Left renal cortex interstitium (tissue), 4 donors: Measurements from ENCODE around the gene ARID1B. TPM values are rescaled to one million over a fixed set of nuclear protein-coding genes. Genes with fewer than 3 reads are reported as not detected.

Experiments used
- DNase-seq, 4 donors: peaks; one replicate each; pipeline ENCODE4 v3.0.0-alpha.2; 2013; ENCODE audit warnings: low read depth in 4 of 4, low spot score in 2 of 4, missing footprints in 1 of 4
- polyA plus RNA-seq, 4 donors: library from polyadenylated mRNA; unstranded; fragments of 120-200 nt; gene quantifications; one replicate each; pipeline ENCODE4 v1.2.1, GENCODE V29; 2013; ENCODE audit not compliant: insufficient read length in 4 of 4

ARID1B gene
- polyA plus RNA-seq, 4 donors, result 68.2 to 91.4 (median 76.9) TPM

DNA sequence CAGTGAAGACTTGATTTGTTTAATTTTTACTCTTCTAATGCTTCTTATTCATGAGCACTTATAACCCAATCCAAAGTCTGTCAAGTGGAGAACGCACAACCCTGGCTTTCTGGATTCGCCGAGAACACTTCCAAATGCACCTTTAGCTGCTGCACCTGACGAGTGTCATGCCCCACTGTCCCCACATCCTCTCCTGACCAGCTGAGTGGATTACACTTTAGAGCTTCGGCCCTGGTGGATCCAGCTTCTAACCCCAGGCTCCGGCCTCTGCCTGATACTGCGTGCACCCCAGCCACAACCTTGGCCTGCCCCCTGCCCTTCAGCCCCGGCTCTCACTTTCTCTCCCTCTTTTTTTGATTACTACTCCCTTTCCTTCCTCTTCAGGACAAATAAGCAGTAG is 287.3 kb downstream of the ARID1B start:
- DNase-seq, result no peak

DNA sequence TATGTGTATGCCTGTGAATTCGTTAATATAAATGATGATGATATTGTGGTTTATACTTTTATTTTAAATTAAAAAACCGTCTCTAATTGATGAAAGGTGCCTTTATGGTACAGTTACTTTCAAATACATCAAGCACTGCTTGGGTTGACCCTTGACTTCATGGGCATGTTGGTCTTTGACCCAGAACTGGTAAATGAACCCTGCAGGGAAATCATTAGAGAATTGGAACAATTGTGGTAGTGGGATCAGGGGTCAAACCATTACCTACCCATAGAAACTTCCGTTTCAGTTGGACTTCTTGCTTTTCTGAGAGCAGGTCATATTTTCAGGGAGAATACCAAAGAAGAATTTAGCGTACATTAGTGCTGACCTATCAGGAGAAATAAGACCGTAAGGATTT is 288.2 kb downstream of the ARID1B start:
- DNase-seq, result no peak

DNA sequence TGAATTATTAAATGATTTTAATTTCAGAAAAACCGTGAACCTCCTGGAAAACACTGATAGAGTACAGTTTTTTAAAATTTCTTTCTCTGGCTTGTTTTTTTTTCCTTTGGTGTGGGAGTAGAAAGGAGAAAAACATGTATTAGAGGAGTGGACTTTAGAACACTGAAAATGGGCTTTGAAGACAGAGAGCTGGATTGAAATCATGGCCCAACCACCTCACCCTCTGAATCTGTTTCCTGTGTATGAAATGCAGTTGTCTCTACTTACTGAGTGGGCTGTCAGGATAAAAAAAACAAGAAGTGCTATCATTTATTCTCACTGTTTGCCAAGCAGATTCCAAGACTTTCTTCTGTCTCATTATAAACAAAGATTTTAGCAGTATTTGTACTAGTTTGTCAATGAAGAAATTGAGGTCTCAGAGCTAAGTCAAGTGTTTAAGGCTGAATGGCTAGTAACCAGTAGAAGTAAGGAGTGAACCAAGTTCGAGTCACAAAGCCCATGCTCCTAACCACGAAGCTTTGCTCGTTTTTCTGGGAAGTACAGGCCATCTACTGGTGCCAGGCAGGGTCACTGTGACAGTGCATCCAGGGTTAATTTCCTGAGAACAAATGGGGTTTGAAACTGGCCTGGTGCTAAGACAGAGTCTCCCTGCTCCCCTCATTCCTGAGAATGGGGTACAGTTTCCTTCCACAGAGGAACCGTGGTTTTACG is 289.8 kb downstream of the ARID1B start:
- no peak for DNase-seq

DNA sequence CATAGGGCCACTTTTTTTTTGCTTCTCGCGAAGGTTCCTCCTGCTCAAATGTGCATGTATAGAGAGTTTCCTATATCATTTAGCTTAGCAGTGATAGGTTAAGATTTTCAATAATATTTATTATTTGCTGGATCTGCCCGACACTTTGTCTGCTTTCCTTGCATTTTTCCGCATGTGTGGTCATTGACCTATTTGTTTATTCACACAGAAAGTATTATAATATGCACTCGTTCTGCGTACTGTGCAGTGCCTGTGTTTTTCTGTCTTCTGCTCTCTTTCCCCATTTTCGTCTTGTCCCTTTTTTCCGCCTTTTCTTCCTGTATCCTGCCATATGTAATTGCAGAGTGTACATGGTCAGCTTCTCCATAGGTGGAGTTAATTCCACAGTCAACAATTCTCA is 290.3 kb downstream of the ARID1B start:
- no peak for DNase-seq

DNA sequence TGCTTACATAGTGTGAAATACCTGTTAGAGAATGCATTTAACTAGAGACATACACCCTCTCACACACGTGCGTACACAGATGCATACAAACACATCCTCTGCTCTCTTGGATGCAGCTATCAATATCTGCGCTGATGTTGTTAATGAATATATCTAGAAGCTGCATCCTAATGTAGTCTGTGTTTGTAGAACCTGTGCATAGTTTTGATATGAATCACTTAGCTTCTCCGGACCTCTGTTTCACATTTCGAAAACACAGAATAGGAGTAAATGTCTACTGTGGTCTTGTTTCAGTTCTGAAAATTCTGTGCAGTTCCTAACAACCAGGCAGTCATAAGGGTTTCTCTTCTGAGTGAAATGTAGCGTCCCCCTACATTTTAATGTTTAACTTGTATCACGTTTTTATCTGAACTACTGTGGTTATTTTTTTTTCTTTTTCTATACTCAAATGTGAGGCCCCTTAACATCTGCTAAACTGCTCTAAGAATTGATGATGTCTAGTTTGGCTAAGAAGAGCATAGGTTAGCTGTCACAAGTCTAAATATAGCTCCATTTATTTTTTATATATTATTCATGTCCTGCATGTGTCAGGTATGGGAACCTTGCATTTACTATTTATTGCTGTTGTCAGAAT is 291.6 kb downstream of the ARID1B start:
- no peak for DNase-seq

DNA sequence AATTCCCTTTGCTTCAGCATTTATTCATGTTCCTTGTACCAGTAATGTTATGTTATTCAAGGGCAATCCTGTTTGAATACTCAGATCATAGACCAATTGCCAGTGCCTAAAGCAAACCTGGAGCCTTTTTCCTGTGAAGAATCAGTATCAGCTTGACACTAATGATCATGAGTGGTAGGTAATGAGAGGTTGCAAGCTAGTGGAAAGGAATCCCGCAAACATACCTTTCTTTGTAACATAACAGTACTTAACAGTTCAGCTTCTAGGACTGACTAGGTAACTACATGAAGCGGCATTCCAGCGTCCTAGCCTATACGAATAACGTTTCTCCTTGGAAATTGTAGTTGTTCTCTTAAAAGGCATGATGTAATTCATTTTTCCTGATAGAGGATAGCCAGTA is 292.4 kb downstream of the ARID1B start:
- no peak for DNase-seq

DNA sequence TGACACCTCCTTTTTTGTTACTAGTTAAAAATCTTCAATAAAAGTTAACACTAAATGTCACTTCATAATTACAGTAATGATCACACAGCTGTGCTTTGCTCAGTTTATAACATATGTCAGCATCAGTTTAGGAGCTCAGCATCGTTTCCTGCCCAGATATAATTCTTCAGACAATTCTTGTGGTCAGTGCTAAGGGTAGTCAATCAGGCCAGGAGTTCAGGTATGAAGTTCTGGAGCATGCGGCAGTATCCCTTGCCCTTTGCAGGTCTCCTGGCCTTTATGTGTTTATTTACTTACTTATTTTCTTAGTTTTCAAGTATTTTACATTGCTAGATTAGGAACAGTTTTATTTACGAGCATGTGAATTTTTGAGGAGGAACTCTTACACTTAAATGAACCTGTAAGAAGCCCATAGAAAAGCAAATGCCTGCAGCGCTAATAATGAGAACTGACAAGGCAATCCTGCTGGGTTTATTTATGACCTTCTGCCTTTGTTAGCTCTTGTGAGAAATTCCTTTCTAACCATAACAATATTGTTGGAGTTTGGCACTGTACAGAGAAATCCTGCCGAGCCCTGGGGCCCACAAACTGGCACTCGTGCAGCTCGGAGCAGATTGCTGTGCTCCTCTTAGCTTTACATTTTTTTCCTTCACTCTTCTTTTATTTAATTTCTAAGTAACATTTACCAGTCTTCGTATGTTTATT is 293.4 kb downstream of the ARID1B start:
- DNase-seq, result no peak

DNA sequence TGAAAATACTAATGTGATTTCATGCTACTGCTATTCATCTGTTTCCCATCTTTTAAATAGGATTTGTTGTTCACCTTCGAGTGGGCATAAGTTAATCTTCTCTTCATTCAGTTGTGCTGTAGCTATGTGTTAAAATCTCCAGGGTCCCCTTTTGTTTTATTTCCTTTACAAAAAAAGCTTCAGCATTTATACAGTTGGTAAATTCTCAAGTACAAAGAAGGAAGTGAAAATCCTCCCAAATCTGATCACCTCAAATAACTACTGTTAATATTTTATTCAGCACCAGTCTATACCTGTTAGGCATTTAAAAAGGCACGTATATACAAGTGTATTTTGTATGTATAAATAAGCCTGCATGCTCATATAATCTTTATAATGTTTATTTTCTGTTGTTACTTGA is 294.9 kb downstream of the ARID1B start:
- no peak for DNase-seq

DNA sequence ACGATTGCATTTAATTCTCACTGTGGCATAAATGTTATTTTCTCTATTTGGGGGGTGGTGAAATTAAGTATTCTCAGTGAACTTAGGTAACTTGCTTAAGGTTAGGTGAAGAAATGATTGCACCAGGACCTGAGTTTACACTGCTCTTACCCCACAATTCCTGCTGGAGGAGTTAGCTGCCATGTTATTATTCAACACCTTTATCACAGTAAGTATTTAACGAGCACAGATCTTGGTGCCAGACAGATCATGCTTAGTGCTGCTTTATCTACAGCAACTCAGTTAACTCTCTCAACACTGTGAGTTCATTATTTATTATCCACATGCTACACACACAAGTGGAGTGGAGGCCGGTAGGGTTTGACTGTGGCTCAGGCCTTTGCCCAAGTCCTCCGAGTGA is 296.4 kb downstream of the ARID1B start:
- DNase-seq, result no peak

DNA sequence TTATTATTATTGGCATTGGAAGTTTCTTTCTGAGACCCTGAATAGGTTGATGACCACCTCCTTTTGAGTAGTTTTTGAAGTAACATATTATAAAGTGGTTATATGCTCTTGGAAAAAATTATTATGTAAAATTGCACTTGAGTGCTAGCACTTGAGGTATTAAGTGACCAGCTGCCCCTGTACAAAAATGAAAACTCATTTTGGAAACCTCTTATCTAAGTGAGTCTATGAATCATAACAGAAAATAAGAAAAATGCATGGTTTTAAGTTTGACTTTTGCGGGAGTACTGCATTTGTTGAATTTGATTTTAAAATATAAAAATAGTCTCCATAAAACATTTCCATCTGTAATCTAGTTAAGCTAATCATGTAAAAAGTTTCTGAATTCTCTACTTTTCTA is 297.8 kb downstream of the ARID1B start:
- DNase-seq, result no peak

DNA sequence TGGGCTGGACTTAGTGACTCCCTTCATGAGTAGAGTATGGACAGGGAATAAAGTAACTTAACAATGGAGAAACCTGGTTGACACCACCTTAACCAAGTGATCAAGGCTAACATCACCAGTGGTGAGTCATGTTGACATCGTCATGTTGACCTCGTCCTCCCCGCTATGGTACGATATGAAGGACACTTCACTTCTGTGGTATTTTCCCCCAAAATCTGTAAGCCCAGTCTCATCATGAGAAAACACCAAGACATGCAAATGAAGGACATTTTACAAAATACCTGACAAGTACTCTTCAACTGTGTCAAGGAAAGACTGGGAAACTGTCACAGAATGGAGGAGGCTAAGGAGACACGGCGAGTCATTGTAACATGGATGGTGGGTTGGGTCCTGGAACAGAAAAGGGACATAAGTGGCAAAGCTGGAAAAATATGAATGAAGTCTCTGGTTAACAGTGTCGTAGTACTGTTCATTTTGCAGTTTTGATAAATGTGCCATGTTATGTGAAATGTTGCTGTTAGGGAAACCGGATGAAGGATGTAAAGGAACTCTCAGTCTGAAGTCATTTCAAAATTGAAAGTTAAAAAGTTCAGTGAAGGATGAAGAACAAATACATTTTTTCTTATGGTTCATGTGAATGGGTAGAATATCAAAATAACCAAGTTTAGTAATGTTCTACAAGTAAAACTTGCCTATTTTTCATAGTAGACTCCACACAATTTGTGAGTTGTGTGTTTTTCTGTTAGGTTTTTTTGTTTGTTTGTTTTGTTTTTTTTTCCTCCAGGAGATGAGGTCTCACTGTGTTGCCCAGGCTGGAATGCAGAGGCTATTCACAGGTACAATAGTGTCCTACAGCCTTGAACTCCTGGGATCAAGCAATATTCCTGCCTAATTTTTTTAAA is 298.6 kb downstream of the ARID1B start:
- DNase-seq, result no peak

DNA sequence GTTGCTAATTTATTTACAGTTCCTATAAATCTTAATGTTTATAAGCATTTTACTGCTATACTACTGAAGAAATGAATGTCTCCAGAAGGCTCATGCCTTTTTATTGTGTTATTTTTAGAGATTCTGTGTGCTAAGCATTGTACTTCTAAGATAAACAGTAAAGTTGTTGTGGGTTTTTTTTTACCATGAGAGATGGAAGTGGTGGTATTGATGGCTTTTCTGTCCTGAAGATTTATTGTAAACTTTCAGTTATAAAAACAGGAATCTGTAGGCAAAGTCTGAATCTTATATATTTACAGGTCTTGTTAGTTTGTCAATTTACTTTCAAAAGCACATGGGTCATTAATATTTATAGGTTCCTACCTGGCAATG is 299.3 kb downstream of the ARID1B start:
- no peak for DNase-seq

DNA sequence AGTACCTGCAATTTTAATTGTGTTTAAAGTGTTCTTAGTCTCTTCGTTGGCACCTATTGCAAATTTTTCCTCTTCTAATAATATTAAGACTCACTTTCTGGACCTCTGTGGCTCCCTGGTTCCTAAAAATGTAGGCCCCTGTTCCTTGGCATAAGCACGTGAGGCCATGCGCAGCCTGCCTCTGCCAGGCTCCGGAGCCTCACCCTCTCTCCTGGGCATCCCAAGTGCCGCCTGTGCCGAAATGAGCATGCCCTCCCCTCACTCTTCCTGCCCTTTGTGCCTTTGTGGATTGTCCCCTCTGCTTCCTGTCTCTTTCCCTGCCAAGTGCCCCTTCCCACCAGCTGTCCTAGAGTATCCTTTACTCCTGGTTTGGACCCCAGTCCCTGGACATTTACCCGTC is 300.1 kb downstream of the ARID1B start:
- DNase-seq, result no peak

DNA sequence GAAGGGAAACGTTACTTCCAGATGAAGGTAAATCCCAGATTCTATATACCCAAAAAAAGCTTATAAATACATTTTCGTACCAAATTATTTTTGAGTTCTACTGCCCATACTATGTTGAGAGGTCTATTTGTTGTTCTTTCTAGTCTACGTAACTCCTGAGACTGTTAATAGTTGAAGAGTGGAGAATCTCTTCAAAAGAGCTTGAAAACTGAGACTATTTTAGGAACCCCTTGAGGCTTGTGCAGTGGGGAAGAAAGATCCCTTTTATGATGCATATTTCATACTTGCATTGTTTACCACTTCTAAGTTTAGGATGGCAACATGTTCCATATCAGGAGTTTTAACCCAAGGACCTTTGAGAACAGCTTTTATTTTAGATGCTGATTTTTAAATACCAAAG is 301.1 kb downstream of the ARID1B start:
- no peak for DNase-seq

DNA sequence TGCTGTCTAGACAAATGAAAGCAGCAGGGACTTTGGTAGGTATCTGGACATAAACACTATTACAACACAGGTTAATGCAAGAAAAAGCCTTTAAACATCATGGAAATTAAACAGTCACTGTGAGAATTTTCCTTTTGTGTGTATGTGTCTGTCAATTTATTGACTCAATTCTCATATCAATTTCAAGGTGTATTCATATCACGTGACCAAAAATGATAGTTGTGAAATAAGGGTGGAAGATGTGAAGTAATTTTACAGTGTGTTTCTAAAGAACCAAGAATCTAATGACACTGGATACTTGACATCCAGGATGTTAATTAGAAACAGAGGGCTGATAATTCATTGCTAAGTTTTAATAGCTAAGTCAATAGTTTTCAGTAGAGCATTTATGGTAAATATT is 302.1 kb downstream of the ARID1B start:
- DNase-seq, result no peak

DNA sequence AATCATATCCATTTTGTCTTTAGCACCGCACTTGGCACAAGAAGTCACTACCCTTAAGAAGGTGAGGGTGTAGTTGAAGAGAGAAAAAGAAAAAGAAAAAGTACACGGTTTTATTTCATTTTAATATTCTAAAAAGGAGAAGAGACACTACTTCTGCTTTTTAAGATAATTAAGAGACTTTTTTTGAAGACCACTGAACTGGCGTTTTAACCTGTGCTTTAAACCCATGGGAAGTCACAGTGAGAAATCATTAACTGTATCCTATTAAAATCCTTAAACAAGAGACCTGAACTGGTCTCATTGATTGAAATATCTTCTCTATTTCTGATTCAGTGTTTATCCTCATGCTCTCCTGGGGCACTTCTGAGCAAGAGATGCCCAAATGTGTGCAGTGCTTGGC is 302.6 kb downstream of the ARID1B start:
- DNase-seq, result no peak

DNA sequence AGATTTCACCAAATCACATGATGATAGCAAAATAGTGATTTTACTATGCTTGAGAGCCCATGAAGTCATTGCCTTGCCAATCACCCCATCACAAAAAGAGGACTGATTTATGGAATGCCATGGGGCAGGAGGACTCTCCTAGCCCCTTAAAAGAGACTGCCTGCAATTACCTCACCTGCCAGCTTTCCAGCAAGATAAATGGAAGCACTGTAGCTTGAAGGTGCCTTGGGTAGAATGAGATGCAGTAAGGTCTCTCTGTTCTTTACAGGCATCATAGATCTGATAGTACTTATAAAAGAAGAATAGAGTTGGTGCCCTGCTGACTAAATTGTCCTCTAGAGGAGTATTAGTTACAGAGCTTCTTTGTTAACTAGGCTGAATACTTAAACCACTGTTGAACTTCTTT is 303.8 kb downstream of the ARID1B start:
- DNase-seq, result no peak

DNA sequence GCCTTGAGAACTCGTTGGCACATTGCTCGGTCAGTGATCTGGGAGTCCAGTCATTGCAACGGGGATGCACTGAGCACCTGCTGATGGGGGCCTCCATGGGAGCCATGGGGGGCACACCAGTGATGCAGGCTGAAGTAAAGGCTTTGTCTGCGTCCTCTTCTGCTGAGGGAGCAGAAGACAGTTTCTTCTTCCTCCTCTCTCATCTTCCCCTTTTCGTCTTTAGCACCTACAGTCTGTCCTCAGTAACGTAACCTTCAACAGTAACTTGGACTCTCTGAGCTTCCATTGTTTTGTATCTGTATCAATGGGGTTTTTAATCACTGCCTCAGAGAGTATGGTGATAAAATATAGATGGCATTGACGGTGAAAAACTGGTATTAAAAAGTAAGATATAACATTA is 306.2 kb downstream of the ARID1B start:
- no peak for DNase-seq

DNA sequence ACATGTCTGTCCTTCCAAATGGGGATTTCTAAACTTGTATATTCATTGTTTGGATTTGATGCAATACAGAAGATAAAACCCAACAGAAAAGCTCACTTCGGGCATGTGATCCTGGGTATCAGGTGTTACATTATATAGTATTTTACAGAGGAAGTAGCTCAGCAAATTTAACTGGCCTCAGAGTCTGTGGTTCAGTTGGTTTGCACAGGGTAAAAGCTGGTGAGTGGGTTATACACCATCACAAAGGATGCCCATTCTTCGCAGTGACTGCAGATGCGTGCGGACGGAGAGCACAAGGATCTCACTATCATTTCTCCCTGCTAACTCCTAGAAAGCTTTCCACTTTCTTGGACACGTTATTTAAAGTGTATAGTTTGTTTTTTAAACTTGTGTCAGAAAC is 309.5 kb downstream of the ARID1B start:
- no peak for DNase-seq

DNA sequence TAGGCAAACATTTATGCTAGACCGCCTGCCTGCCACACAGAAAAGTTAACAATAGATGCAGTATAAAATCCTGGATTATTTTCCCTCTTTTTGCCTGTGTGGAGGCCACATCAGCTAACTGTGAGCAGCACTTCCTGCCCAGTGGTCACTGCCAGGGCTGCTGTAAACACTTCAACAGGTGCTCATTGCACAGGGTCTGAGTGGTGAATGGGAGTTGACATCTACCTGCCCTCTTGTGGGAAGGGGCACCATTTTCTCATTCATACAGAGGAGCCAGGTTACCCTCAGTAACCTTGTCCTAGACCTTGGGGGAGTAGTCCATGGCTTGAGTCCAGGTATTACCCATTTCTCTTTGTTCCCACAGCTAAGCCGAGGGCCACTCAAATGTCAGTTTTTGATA is 310.8 kb downstream of the ARID1B start:
- DNase-seq, result no peak

DNA sequence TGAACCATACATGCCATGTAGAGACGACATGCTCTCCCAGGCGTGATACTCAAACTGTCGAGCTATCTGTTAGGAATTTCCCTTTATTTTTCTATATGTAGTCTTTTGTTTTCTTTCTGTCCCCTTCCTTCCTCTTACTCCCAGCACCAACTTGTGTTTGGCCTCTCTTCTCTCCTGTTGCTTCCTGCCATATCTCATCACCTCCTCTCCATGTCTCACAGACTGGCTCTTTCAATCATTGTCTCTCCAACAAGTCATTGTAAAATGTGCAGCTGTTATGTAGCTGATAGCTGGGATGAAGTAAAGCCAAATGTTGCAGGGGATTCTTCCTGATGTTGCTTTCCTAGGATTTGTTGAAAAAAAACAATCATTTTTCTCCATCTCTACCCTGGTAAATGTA is 311.7 kb downstream of the ARID1B start:
- no peak for DNase-seq
